HEK293 (cell line): ENCODE measurements around the gene CRLF2.

Experiments
- SP7 ChIP-seq: fragments of 450-650 bp; formaldehyde crosslinking; IDR thresholded peaks from 2 replicates; pipeline ENCODE4 v1.5.1; 2016; ENCODE audit warnings: missing biosample characterization, missing genetic modification characterization
- TCF7L2 ChIP-seq: IDR thresholded peaks from 2 replicates; pipeline ENCODE4 v1.6.1; 2011; ENCODE audit warnings: low read depth, mild to moderate bottlenecking, inconsistent platforms, low read length, moderate library complexity, borderline replicate concordance
- ZBTB21 ChIP-seq: fragments of 450-650 bp; formaldehyde crosslinking; IDR thresholded peaks from 2 replicates; pipeline ENCODE4 v1.5.1; 2017; ENCODE audit warnings: missing biosample characterization, missing genetic modification characterization
- ZBTB8A ChIP-seq: fragments of 450-650 bp; formaldehyde crosslinking; IDR thresholded peaks from 2 replicates; pipeline ENCODE4 v1.5.1; 2016; ENCODE audit warnings: missing biosample characterization, missing genetic modification characterization
- ZNF138 ChIP-seq: fragments of 450-650 bp; formaldehyde crosslinking; IDR thresholded peaks from 2 replicates; pipeline ENCODE4 v1.5.1; 2016; ENCODE audit warnings: missing biosample characterization, missing genetic modification characterization, borderline replicate concordance
- ZNF155 ChIP-seq: fragments of 450-650 bp; formaldehyde crosslinking; IDR thresholded peaks from 2 replicates; pipeline ENCODE4 v1.5.1; 2016; ENCODE audit warnings: missing biosample characterization, missing genetic modification characterization
- ZNF76 ChIP-seq: fragments of 450-650 bp; formaldehyde crosslinking; IDR thresholded peaks from 2 replicates; pipeline ENCODE4; 2016; ENCODE audit warnings: low read depth, missing biosample characterization, missing genetic modification characterization, borderline replicate concordance
- TF ChIP-seq, protein P1 (sequence below): fragments of 450-650 bp; formaldehyde crosslinking; IDR thresholded peaks from 2 replicates; pipeline ENCODE4 v1.5.1; 2016; ENCODE audit warnings: missing biosample characterization, missing genetic modification characterization
- TF ChIP-seq, protein P2 (sequence below): sonication (generic); formaldehyde crosslinking; IDR thresholded peaks from 2 replicates; pipeline ENCODE4 v1.8.1; 2022; ENCODE audit warnings: mild to moderate bottlenecking, moderate library complexity, missing genetic modification reagents

DNA sequence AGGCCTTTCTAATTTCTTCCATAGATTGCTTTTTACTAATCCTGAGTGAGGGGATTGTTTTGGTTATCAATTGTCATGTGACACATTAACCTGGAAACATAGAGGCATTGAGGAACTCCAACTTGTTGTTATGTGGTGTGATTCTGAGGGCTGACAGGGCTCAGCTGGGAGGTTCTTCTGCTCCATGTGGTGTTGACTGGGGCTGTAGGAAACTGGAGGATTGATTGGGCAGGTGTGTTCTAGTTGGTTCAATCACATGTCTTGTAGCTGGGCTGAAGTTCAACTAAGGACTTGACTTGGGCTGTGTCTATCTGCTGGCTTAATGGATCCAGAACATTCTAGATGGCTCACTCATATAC is 10.8 kb upstream of the CRLF2 start:
- TF ChIP-seq, protein P1, sequence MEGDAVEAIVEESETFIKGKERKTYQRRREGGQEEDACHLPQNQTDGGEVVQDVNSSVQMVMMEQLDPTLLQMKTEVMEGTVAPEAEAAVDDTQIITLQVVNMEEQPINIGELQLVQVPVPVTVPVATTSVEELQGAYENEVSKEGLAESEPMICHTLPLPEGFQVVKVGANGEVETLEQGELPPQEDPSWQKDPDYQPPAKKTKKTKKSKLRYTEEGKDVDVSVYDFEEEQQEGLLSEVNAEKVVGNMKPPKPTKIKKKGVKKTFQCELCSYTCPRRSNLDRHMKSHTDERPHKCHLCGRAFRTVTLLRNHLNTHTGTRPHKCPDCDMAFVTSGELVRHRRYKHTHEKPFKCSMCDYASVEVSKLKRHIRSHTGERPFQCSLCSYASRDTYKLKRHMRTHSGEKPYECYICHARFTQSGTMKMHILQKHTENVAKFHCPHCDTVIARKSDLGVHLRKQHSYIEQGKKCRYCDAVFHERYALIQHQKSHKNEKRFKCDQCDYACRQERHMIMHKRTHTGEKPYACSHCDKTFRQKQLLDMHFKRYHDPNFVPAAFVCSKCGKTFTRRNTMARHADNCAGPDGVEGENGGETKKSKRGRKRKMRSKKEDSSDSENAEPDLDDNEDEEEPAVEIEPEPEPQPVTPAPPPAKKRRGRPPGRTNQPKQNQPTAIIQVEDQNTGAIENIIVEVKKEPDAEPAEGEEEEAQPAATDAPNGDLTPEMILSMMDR (tag by site-specific recombination), result no peak
- TF ChIP-seq ZBTB8A (tag by site-specific recombination), result no peak
- no peak for TF ChIP-seq ZNF76 (tag by site-specific recombination)
- no peak for TF ChIP-seq ZBTB21
- no peak for TF ChIP-seq ZNF155
- no peak for TF ChIP-seq ZNF138 (tag by site-specific recombination)
- no peak for TF ChIP-seq TCF7L2
- TF ChIP-seq, protein P2, sequence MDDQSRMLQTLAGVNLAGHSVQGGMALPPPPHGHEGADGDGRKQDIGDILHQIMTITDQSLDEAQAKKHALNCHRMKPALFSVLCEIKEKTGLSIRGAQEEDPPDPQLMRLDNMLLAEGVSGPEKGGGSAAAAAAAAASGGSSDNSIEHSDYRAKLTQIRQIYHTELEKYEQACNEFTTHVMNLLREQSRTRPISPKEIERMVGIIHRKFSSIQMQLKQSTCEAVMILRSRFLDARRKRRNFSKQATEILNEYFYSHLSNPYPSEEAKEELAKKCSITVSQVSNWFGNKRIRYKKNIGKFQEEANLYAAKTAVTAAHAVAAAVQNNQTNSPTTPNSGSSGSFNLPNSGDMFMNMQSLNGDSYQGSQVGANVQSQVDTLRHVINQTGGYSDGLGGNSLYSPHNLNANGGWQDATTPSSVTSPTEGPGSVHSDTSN (CRISPR knock-in tag), result no peak
- TF ChIP-seq SP7, result no peak
